Stimulated activated CD4-positive, alpha-beta T cell treated with anti-CD3 and anti-CD28 coated beads, Interleukin-15, amount 100 ng/mL, for 24 hours (primary cell): ENCODE measurements around the gene GC.
"Not testable (repeated sequence)": the region's sequence is repeated elsewhere in the genome, so short reads cannot be mapped to it uniquely, and the experiment has no call there.

Source experiments
- DNase-seq: peaks from one replicate; pipeline ENCODE4 v3.0.0-alpha.2; 2020

GC gene

GRCh38 chr4:71765821-71766383 lies 18.0 kb downstream of the GC start:
- no peak for DNase-seq

- DNase-seq = no peak
Measured at GRCh38 chr4:71765350-71765749, 18.5 kb downstream of the GC start.

GRCh38 chr4:71752383-71753042 lies 31.4 kb downstream of the GC start:
- no peak for DNase-seq

- DNase-seq = no peak
Measured at GRCh38 chr4:71749008-71749594, 34.8 kb downstream of the GC start.

GRCh38 chr4:71746379-71746778 lies 37.5 kb downstream of the GC start:
- DNase-seq = no peak

GRCh38 chr4:71738782-71739181 lies 45.1 kb downstream of the GC start:
- not testable (repeated sequence) for DNase-seq

- DNase-seq = no peak
Measured at GRCh38 chr4:71732706-71733105, 51.2 kb downstream of the GC start.

GRCh38 chr4:71732066-71732465 lies 51.8 kb downstream of the GC start:
- no peak for DNase-seq

- no peak for DNase-seq
Measured at GRCh38 chr4:71729856-71730255, 54.0 kb downstream of the GC start.

GRCh38 chr4:71713611-71714203 lies 70.2 kb downstream of the GC start:
- no peak for DNase-seq

- DNase-seq = no peak
Measured at GRCh38 chr4:71711985-71712348, 71.9 kb downstream of the GC start.

GRCh38 chr4:71711044-71711984 lies 72.6 kb downstream of the GC start:
- no peak for DNase-seq

- no peak for DNase-seq
Measured at GRCh38 chr4:71709961-71710360, 73.9 kb downstream of the GC start.

- no peak for DNase-seq
Measured at GRCh38 chr4:71698141-71698540, 85.7 kb downstream of the GC start.

- DNase-seq = no peak
Measured at GRCh38 chr4:71697031-71697430, 86.8 kb downstream of the GC start.

- DNase-seq = no peak
Measured at GRCh38 chr4:71694961-71695360, 88.9 kb downstream of the GC start.

- DNase-seq = no peak
Measured at GRCh38 chr4:71692963-71693362, 90.9 kb downstream of the GC start.

- DNase-seq = no peak
Measured at GRCh38 chr4:71692198-71692597, 91.7 kb downstream of the GC start.
